ENCODE measurements around the gene LAT. TPM values are rescaled to one million over a fixed set of nuclear protein-coding genes. Genes with fewer than 3 reads are reported as not detected.

LAT gene
- total and polyA plus RNA-seq, 2 of the 13 experiments (the other 11 are each of a cell fraction or from before 2014, with no cell fraction given) = 2.0 to 3.0 TPM

DNA sequence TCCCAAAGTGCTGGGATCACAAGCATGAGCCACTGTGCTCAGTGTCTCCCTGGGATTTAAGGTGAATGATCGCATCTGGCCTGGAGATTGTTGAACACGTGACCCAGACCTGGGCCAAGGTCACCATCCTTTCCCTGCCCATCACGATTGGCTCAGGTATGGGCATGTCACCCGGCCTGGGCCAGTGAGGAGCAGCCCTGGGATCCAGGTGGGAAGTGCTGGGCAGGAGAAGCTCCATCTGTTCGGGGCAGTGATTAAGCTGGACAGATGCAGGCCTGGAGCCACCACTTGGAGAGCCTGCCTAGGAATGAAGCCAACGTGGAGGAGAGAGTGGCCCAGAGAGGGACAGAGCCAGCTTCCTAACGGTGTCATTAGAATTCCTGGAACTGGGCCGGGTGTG lies 6.8 kb downstream of the LAT start:
- Histone ChIP-seq H2AFZ (ENCODE audit: low read length) (no peak overlapping the region), H3K4me3 (replicated peaks in 1 of 3; ENCODE audit: insufficient read depth in 1 of 3, low read depth in 2 of 3, low read length in 3 of 3) (no peak overlapping the region), H3K4me1 (ENCODE audit: insufficient read depth, low read length) (peaks cover 8% of the 10 kb centered on the region), H3K79me2 (ENCODE audit: insufficient read depth, low read length) (no peaks in the 10 kb centered on the region), H4K20me1 (ENCODE audit: insufficient read depth, low read length) (no peaks in the 10 kb centered on the region), H3K9me3 (ENCODE audit: low read length) (no peaks in the 10 kb centered on the region), H3K27ac (ENCODE audit: extremely low read length, insufficient read depth, low read length) (no peak overlapping the region), H3K9ac (ENCODE audit: insufficient read depth, low read depth, low read length) (no peak overlapping the region), H3K4me2 (ENCODE audit: low read depth, low read length) (no peak overlapping the region), H3K27me3 (ENCODE audit: control insufficient read depth in 1 of 2, insufficient read depth in 2 of 2, low read length in 2 of 2) (no peaks in the 10 kb centered on the region), H3K36me3 (replicated peaks in 1 of 2; ENCODE audit: control insufficient read depth in 1 of 2, insufficient read depth in 2 of 2, low read length in 2 of 2) (no peaks in the 10 kb centered on the region)
- in situ Hi-C loops (cut with HindIII; ENCODE audit: extremely low pct_ligation_motif_present, low pct_unique_long_range_greater_than_20kb) = no loop called here
- no TSS peak for BruUV-seq (replicated peaks)
- FAIRE-seq = no peak
- CTCF ChIA-PET (ENCODE audit: low intra/inter-chr PET ratio, low total read pairs) = no interaction called here
- POLR2A ChIA-PET = no interaction called here
- DNase-seq (ENCODE audit: low spot score) = no peak
- WGBS (ENCODE audit: low lambda C conversion rate) = 42% methylated on average over 8 of the region's 8 CpGs
- peak; percentile 42 for ATAC-seq
- intact Hi-C loops (cut with micrococcal nuclease; ENCODE audit: unreplicated experiment) = no loop called here
- TF ChIP-seq SKI (IDR thresholded peaks at IDR 0.05; ENCODE audit: partially characterized antibody) (no peak), RELA (CRISPR knock-in tag; IDR thresholded peaks at IDR 0.05) (no peak), ZNF121 (CRISPR knock-in tag; IDR thresholded peaks at IDR 0.05) (no peak), MIER3 (CRISPR knock-in tag; IDR thresholded peaks at IDR 0.05; ENCODE audit: borderline replicate concordance) (no peak), EEA1 (CRISPR knock-in tag; IDR thresholded peaks at IDR 0.05; ENCODE audit: borderline replicate concordance) (no peak), RAD51 (IDR thresholded peaks at IDR 0.05; ENCODE audit: borderline replicate concordance) (peak; percentile 75; the same call in 1 of the 2 replicates), DNMT1 (CRISPR knock-in tag; IDR thresholded peaks at IDR 0.05) (no peak), ZNF17 (CRISPR knock-in tag; IDR thresholded peaks at IDR 0.05) (no peak), KDM3A (CRISPR knock-in tag; IDR thresholded peaks at IDR 0.05; ENCODE audit: low read depth) (no peak), ZNF550 (CRISPR knock-in tag; IDR thresholded peaks at IDR 0.05; ENCODE audit: borderline replicate concordance) (no peak)
- TF ChIP-seq, protein P1, sequence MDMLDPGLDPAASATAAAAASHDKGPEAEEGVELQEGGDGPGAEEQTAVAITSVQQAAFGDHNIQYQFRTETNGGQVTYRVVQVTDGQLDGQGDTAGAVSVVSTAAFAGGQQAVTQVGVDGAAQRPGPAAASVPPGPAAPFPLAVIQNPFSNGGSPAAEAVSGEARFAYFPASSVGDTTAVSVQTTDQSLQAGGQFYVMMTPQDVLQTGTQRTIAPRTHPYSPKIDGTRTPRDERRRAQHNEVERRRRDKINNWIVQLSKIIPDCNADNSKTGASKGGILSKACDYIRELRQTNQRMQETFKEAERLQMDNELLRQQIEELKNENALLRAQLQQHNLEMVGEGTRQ (IDR thresholded peaks at IDR 0.05; ENCODE audit: low read depth, low read length) = peak; percentile 37
- TF ChIP-seq, protein P1 (CRISPR knock-in tag; IDR thresholded peaks at IDR 0.05; ENCODE audit: borderline replicate concordance) = peak; percentile 30; the same call in 1 of the 2 replicates
- TF ChIP-seq, protein P2, sequence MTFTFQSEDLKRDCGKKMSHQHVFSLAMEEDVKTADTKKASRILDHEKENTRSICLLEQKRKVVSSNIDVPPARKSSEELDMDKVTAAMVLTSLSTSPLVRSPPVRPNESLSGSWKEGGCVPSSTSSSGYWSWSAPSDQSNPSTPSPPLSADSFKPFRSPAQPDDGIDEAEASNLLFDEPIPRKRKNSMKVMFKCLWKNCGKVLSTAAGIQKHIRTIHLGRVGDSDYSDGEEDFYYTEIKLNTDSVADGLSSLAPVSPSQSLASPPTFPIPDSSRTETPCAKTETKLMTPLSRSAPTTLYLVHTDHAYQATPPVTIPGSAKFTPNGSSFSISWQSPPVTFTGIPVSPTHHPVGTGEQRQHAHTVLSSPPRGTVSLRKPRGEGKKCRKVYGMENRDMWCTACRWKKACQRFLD (CRISPR knock-in tag; IDR thresholded peaks at IDR 0.05; ENCODE audit: borderline replicate concordance) = no peak
- TF ChIP-seq, protein P3, sequence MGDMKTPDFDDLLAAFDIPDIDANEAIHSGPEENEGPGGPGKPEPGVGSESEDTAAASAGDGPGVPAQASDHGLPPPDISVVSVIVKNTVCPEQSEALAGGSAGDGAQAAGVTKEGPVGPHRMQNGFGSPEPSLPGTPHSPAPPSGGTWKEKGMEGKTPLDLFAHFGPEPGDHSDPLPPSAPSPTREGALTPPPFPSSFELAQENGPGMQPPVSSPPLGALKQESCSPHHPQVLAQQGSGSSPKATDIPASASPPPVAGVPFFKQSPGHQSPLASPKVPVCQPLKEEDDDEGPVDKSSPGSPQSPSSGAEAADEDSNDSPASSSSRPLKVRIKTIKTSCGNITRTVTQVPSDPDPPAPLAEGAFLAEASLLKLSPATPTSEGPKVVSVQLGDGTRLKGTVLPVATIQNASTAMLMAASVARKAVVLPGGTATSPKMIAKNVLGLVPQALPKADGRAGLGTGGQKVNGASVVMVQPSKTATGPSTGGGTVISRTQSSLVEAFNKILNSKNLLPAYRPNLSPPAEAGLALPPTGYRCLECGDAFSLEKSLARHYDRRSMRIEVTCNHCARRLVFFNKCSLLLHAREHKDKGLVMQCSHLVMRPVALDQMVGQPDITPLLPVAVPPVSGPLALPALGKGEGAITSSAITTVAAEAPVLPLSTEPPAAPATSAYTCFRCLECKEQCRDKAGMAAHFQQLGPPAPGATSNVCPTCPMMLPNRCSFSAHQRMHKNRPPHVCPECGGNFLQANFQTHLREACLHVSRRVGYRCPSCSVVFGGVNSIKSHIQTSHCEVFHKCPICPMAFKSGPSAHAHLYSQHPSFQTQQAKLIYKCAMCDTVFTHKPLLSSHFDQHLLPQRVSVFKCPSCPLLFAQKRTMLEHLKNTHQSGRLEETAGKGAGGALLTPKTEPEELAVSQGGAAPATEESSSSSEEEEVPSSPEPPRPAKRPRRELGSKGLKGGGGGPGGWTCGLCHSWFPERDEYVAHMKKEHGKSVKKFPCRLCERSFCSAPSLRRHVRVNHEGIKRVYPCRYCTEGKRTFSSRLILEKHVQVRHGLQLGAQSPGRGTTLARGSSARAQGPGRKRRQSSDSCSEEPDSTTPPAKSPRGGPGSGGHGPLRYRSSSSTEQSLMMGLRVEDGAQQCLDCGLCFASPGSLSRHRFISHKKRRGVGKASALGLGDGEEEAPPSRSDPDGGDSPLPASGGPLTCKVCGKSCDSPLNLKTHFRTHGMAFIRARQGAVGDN (CRISPR knock-in tag; IDR thresholded peaks at IDR 0.05) = peak; percentile 39; the same call in 1 of the 2 replicates
- TF ChIP-seq, protein P4, sequence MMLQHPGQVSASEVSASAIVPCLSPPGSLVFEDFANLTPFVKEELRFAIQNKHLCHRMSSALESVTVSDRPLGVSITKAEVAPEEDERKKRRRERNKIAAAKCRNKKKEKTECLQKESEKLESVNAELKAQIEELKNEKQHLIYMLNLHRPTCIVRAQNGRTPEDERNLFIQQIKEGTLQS (CRISPR knock-in tag; IDR thresholded peaks at IDR 0.05) = no peak
- TF ChIP-seq, protein P5, sequence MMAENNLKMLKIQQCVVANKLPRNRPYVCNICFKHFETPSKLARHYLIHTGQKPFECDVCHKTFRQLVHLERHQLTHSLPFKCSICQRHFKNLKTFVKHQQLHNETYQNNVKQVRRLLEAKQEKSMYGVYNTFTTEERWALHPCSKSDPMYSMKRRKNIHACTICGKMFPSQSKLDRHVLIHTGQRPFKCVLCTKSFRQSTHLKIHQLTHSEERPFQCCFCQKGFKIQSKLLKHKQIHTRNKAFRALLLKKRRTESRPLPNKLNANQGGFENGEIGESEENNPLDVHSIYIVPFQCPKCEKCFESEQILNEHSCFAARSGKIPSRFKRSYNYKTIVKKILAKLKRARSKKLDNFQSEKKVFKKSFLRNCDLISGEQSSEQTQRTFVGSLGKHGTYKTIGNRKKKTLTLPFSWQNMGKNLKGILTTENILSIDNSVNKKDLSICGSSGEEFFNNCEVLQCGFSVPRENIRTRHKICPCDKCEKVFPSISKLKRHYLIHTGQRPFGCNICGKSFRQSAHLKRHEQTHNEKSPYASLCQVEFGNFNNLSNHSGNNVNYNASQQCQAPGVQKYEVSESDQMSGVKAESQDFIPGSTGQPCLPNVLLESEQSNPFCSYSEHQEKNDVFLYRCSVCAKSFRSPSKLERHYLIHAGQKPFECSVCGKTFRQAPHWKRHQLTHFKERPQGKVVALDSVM (CRISPR knock-in tag; IDR thresholded peaks at IDR 0.05) = peak; percentile 9; the same call in 1 of the 2 replicates

Data from HepG2 (cell line).